Mesothelial cell of epicardium (in vitro differentiated cells): ENCODE results near the gene GLYAT. TPM values are rescaled to one million over a fixed set of nuclear protein-coding genes. Genes with fewer than 3 reads are reported as not detected.

Source experiments
- DNase-seq, 2 experiments: peaks; one replicate each; pipeline ENCODE4 v3.0.0; 2021; ENCODE audit warnings: low spot score in 2 of 2; ENCODE audit not compliant: unreplicated experiment in 2 of 2
- H3K27ac Mint-ChIP-seq: 2 replicates; pipeline ENCODE4 v1.8.0; 2021; ENCODE audit warnings: mixed read lengths
- H3K27me3 Mint-ChIP-seq: 2 replicates; pipeline ENCODE4 v1.8.0; 2021; ENCODE audit warnings: low read depth, mixed read lengths
- H3K36me3 Mint-ChIP-seq: 2 replicates; pipeline ENCODE4 v1.8.0; 2021; ENCODE audit warnings: mixed read lengths
- H3K4me1 Mint-ChIP-seq: 2 replicates; pipeline ENCODE4 v1.8.0; 2021; ENCODE audit warnings: mixed read lengths
- H3K4me3 Mint-ChIP-seq: 2 replicates; pipeline ENCODE4 v1.8.0; 2021; ENCODE audit warnings: mild to moderate bottlenecking, moderate library complexity, mixed read lengths
- H3K9me3 Mint-ChIP-seq: 2 replicates; pipeline ENCODE4 v1.8.0; 2021; ENCODE audit warnings: mixed read lengths
- total RNA-seq: library from RNA; stranded (reverse); gene quantifications from 3 replicates; pipeline ENCODE4 v1.2.1, GENCODE V29; 2021
- TF ChIP-seq, protein P1 (sequence below): fragments of 200-600 bp; sonication (generic); IDR thresholded peaks from one replicate; pipeline ENCODE4 v1.5.0; 2021; ENCODE audit warnings: antibody characterized with exemption; ENCODE audit not compliant: unreplicated experiment

GLYAT gene
- total RNA-seq, 1 donor from 2014 or later, result not detected

DNA sequence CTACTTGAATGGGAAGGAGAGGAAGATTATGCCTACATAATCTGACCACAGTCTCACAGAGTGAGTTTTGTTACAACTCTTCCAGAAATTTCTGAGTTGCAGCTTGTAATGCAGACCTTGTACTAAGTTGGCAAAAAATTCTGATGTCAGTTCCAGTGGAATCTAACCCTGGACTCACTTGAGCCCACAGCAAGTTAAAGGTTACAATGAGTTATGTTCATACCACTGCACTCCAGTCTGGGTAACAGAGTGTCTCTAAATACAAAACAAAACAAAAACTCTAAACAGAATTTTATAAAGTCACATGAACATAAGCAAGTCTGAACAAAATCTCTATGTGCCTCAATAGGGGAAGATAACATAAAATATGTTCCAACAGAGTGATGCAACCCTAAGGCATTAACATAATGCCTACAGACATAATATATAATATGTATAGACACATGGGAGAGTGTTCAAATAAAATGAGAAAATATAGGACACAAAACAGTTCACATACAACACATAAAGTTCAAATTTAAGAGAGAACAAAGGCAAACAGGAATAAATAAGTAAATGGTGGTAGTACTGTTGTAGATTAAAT lies 1.1 kb downstream of the GLYAT start:
- Mint-ChIP-seq H3K27ac (no peak overlapping the region), H3K36me3 (no peaks in the 10 kb centered on the region), H3K9me3 (peaks cover 87% of the 10 kb centered on the region), H3K4me3 (no peak overlapping the region), H3K4me1 (no peaks in the 10 kb centered on the region), H3K27me3 (no peaks in the 10 kb centered on the region)
- DNase-seq, result no peak
- TF ChIP-seq, protein P1, sequence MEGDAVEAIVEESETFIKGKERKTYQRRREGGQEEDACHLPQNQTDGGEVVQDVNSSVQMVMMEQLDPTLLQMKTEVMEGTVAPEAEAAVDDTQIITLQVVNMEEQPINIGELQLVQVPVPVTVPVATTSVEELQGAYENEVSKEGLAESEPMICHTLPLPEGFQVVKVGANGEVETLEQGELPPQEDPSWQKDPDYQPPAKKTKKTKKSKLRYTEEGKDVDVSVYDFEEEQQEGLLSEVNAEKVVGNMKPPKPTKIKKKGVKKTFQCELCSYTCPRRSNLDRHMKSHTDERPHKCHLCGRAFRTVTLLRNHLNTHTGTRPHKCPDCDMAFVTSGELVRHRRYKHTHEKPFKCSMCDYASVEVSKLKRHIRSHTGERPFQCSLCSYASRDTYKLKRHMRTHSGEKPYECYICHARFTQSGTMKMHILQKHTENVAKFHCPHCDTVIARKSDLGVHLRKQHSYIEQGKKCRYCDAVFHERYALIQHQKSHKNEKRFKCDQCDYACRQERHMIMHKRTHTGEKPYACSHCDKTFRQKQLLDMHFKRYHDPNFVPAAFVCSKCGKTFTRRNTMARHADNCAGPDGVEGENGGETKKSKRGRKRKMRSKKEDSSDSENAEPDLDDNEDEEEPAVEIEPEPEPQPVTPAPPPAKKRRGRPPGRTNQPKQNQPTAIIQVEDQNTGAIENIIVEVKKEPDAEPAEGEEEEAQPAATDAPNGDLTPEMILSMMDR, result no peak

DNA sequence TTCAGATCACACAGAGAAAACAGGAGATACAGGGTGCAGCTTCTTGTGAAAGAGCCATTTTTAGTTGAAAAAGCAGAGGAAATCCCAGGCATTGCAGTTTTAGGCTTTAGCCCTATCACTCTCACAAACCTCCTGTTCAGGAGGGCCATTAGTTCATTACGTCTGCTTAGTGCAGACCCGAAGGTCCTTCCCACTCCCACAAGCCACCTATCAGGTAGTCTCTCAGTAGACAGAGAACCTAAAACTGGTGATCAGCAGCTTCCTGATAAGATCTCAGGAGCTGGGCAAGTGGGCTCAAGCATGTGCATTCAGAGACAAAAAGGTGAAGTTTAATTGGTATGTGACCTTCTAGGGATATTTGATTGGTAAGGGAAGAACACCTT lies 4.3 kb downstream of the GLYAT start:
- DNase-seq, result no peak
- Mint-ChIP-seq H3K9me3 (peaks cover 81% of the 10 kb centered on the region), H3K27ac (no peak overlapping the region), H3K4me1 (no peaks in the 10 kb centered on the region), H3K36me3 (no peaks in the 10 kb centered on the region), H3K4me3 (no peak overlapping the region), H3K27me3 (no peaks in the 10 kb centered on the region)
- TF ChIP-seq, protein P1, result no peak

DNA sequence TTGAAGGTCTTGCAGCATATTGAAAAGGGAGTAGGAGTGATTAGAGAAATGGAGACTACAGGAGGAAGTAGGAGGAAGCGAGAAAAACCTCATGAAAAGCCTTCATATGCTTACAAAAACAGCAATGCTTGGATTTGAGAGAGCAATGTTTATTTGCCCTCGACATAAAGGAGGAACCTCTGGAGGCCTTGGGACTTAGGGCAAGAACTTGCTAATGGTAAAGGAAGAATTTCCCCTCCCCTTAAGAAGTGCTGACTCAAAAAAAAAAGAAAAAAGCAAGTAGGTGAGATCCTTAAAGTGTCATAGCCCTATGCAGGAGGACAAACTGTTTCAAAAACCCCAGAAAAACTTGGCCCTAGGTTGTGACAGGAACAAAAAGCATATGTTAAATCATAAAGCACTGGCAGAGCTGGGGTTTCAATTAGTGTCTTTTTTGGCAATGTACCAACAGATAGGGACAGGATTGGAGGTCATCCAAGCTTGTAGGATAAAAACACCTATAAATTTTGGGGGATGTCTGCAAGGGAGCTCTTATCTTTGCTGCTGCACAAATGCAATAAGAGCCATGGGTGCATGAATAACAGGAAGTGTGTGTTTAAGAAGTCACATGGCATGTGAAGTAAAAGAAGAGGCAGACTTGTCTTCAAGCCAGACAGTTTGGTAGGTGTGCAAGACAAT lies 4.9 kb downstream of the GLYAT start:
- no peaks in the 10 kb centered on the region for H3K27me3 Mint-ChIP-seq
- DNase-seq, result no peak
- no peaks in the 10 kb centered on the region for H3K4me1 Mint-ChIP-seq
- TF ChIP-seq, protein P1, result no peak
- H3K9me3 Mint-ChIP-seq, result peaks cover 81% of the 10 kb centered on the region
- H3K4me3 Mint-ChIP-seq, result no peak overlapping the region
- no peaks in the 10 kb centered on the region for H3K36me3 Mint-ChIP-seq
- H3K27ac Mint-ChIP-seq, result no peak overlapping the region

DNA sequence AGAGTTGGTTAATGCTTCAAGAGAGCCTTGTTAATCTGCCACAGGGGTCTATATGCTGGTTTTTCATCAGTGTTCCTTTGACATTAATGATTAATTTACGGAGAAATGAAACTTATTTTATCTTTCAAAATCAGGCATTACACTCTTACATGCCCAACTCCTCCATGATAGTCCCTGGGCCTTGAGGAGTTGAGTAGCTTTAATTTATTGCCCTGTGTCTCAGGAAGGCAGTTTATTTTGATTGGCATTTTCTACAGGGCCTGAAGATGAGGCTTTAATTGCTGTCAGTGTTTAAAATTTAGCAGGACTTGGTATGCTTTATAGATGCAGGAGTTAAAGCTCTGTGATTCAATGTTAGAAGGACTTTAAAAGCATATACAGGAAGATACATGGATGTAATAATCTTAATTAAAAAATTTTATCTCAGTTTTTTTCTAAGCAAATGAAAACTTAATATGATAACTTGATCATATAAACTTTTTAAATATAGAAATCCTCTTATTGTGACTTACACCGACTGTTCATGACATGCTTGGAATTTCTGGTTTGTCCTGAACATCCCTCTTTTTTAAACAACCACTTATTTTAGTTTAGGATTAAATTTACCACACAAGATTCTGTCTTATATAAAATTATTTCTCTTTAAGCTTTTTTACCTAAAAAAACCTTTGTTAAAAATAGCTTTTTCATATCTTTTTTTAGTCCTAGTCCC lies 12.2 kb downstream of the GLYAT start:
- Mint-ChIP-seq H3K27ac (no peak overlapping the region), H3K9me3 (peaks cover 44% of the 10 kb centered on the region), H3K36me3 (no peaks in the 10 kb centered on the region), H3K4me3 (no peak overlapping the region), H3K4me1 (no peaks in the 10 kb centered on the region), H3K27me3 (no peaks in the 10 kb centered on the region)
- TF ChIP-seq, protein P1, result no peak
- no peak for DNase-seq

DNA sequence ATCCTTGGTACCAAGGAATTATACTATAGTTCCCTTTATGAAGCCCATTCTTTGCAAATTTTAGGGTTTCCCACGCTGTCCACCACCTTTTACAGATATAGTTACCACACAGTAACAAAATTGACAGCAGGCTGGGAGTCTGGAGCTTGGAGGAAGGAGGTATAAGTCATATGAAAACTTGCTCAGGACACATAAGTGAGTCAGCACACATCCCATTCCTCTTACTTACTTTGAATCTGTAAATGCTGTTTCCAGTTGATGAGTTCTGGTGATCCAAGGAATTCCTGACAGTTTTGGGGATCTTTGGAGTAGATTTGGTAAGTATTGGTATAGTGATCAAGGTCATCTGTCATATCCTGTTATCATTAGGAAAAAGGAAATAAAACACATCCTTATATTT lies 19.2 kb downstream of the GLYAT start:
- DNase-seq, result no peak
- no peak overlapping the region for H3K4me3 Mint-ChIP-seq
- H3K27me3 Mint-ChIP-seq, result no peaks in the 10 kb centered on the region
- H3K9me3 Mint-ChIP-seq, result peaks cover 76% of the 10 kb centered on the region
- TF ChIP-seq, protein P1, result no peak
- H3K36me3 Mint-ChIP-seq, result no peaks in the 10 kb centered on the region
- no peak overlapping the region for H3K27ac Mint-ChIP-seq
- no peaks in the 10 kb centered on the region for H3K4me1 Mint-ChIP-seq
